GM23338 (cell line): Measurements from ENCODE around the gene TMIE. TPM values are rescaled to one million over a fixed set of nuclear protein-coding genes. Genes with fewer than 3 reads are reported as not detected.

Experiments
- ATAC-seq: fragments of 200-7000 bp; cut with Tn5 transposase; 3 replicates; pipeline ENCODE4 v1.9.1; 2020
- DNase-seq: peaks from one replicate; pipeline ENCODE4 v3.0.0-alpha.2; 2015; ENCODE audit warnings: low spot score
- H2AFZ ChIP-seq: fragments of 200-600 bp; sonication (generic); 2 replicates; pipeline ENCODE4 v1.8.0; 2016; ENCODE audit warnings: antibody characterized with exemption, mild to moderate bottlenecking, moderate library complexity
- H3F3A ChIP-seq: fragments of 200-600 bp; sonication (generic); replicated peaks from 2 replicates; pipeline ENCODE4 v1.8.0; 2017; ENCODE audit warnings: antibody characterized with exemption, mixed run types, low read depth
- H3K27ac ChIP-seq: fragments of 200-600 bp; sonication (generic); 2 replicates; pipeline ENCODE4 v1.6.1; 2016; ENCODE audit warnings: low read depth
- H3K27me3 ChIP-seq: fragments of 200-600 bp; sonication (generic); 2 replicates; pipeline ENCODE4 v1.8.0; 2016; ENCODE audit warnings: mild to moderate bottlenecking, mixed run types, moderate library complexity; ENCODE audit not compliant: insufficient read depth
- H3K36me3 ChIP-seq: fragments of 200-600 bp; sonication (generic); 2 replicates; pipeline ENCODE4 v1.8.0; 2016; ENCODE audit warnings: mild to moderate bottlenecking; ENCODE audit not compliant: insufficient read depth
- H3K4me1 ChIP-seq: fragments of 200-600 bp; sonication (generic); 2 replicates; pipeline ENCODE4 v1.8.0; 2016; ENCODE audit warnings: mild to moderate bottlenecking, moderate library complexity; ENCODE audit not compliant: insufficient read depth
- H3K4me2 ChIP-seq: fragments of 200-600 bp; sonication (generic); 2 replicates; pipeline ENCODE4 v1.7.1; 2017; ENCODE audit warnings: mixed run types
- H3K4me3 ChIP-seq: fragments of 200-600 bp; sonication (generic); 2 replicates; pipeline ENCODE4 v1.6.1; 2016; ENCODE audit warnings: mixed run types
- H3K79me2 ChIP-seq: fragments of 200-600 bp; sonication (generic); replicated peaks from 2 replicates; pipeline ENCODE4 v1.8.0; 2017; ENCODE audit warnings: mild to moderate bottlenecking; ENCODE audit not compliant: insufficient read depth
- H3K9me2 ChIP-seq: fragments of 200-600 bp; sonication (generic); 2 replicates; pipeline ENCODE4 v1.8.0; 2017; ENCODE audit not compliant: insufficient read depth
- H4K20me1 ChIP-seq: fragments of 200-600 bp; sonication (generic); replicated peaks from 2 replicates; pipeline ENCODE4 v1.8.0; 2017; ENCODE audit warnings: mild to moderate bottlenecking; ENCODE audit not compliant: insufficient read depth
- H3K27ac Mint-ChIP-seq: 2 replicates; pipeline ENCODE4 v1.8.0; 2020; ENCODE audit warnings: inconsistent platforms, mild to moderate bottlenecking, moderate library complexity, mixed read lengths
- H3K27me3 Mint-ChIP-seq: 3 replicates; pipeline ENCODE4 v1.8.0; 2022; ENCODE audit warnings: low read depth, mild to moderate bottlenecking, moderate library complexity, mixed read lengths, inconsistent platforms; ENCODE audit not compliant: insufficient read depth, poor library complexity
- H3K36me3 Mint-ChIP-seq: 3 replicates; pipeline ENCODE4 v1.8.0; 2021; ENCODE audit warnings: low read depth, mild to moderate bottlenecking, inconsistent platforms, moderate library complexity, mixed read lengths
- H3K4me1 Mint-ChIP-seq: 3 replicates; pipeline ENCODE4 v1.8.0; 2020; ENCODE audit warnings: mild to moderate bottlenecking, inconsistent platforms, mixed read lengths
- H3K4me3 Mint-ChIP-seq: 3 replicates; pipeline ENCODE4 v1.8.0; 2021; ENCODE audit warnings: moderate library complexity, mild to moderate bottlenecking, inconsistent platforms, mixed read lengths
- H3K9me3 Mint-ChIP-seq: 3 replicates; pipeline ENCODE4 v1.8.0; 2020; ENCODE audit warnings: moderate library complexity, mild to moderate bottlenecking, inconsistent platforms, mixed read lengths
- CREB1 ChIP-seq: fragments of 250-450 bp; sonication (Bioruptor Pico); IDR thresholded peaks from 2 replicates; pipeline ENCODE4 v1.5.0; 2020; ENCODE audit warnings: low read depth, mild to moderate bottlenecking, moderate library complexity
- CTCF ChIP-seq, 2 experiments: fragments of 200-600 bp in 1 of 2; sonication (generic) in 1 of 2; conservative IDR thresholded peaks; 2 replicates each; pipeline versions ENCODE4 v1.5.1 to v1.6.1; 2016 to 2017; ENCODE audit warnings: antibody characterized with exemption in 2 of 2, low read depth in 2 of 2, mild to moderate bottlenecking in 2 of 2, moderate library complexity in 1 of 2
- ETS1 ChIP-seq: IDR thresholded peaks from 2 replicates; pipeline ENCODE4 v1.6.1; 2016; ENCODE audit warnings: antibody characterized with exemption
- EZH2 ChIP-seq: fragments of 200-600 bp; sonication (generic); IDR thresholded peaks from one replicate; pipeline ENCODE4 v1.8.0; 2017; ENCODE audit warnings: antibody characterized with exemption, mild to moderate bottlenecking, low read depth; ENCODE audit not compliant: unreplicated experiment
- EZH2phosphoT487 ChIP-seq: fragments of 200-600 bp; sonication (generic); IDR thresholded peaks from one replicate; pipeline ENCODE4 v1.8.1; 2018; ENCODE audit warnings: antibody characterized with exemption; ENCODE audit not compliant: unreplicated experiment
- JUNB ChIP-seq: IDR thresholded peaks from one replicate; pipeline ENCODE4 v1.6.1; 2016; ENCODE audit warnings: antibody characterized with exemption; ENCODE audit not compliant: unreplicated experiment
- NANOG ChIP-seq: IDR thresholded peaks from 2 replicates; pipeline ENCODE4 v1.6.1; 2016; ENCODE audit warnings: antibody characterized with exemption, borderline replicate concordance
- POLR2AphosphoS5 ChIP-seq: IDR thresholded peaks from 2 replicates; pipeline ENCODE4 v1.6.1; 2016; ENCODE audit warnings: antibody characterized with exemption, low read depth
- STAT1 ChIP-seq: IDR thresholded peaks from one replicate; pipeline ENCODE4 v1.6.1; 2016; ENCODE audit warnings: antibody characterized with exemption; ENCODE audit not compliant: unreplicated experiment
- ZNF114 ChIP-seq: fragments of 250-450 bp; sonication (Bioruptor Pico); IDR thresholded peaks from 2 replicates; pipeline ENCODE4 v1.5.0; 2020; ENCODE audit warnings: mild to moderate bottlenecking, moderate library complexity
- ZNF331 ChIP-seq: fragments of 250-450 bp; sonication (Bioruptor Pico); IDR thresholded peaks from 2 replicates; pipeline ENCODE4 v1.5.0; 2020; ENCODE audit warnings: low read depth, mild to moderate bottlenecking, moderate library complexity
- polyA plus RNA-seq: library from polyadenylated mRNA; unstranded; fragments of >200 nt; fragmentation: Nextera tagmentation; extraction: Ambion mirVana; gene quantifications from 2 replicates; pipeline ENCODE4 v1.2.1, GENCODE V29; 2016
- total RNA-seq: library from RNA; depleted of rRNA; stranded (reverse); fragments of >200 nt; shearing (Covaris generic); gene quantifications from 2 replicates; pipeline ENCODE4 v1.2.3, GENCODE V29; 2014
- TF ChIP-seq, protein P1 (sequence below): fragments of 250-450 bp; sonication (Bioruptor Pico); IDR thresholded peaks from 2 replicates; pipeline ENCODE4 v1.5.0; 2020; ENCODE audit warnings: mild to moderate bottlenecking, moderate library complexity
- TF ChIP-seq, protein P2 (sequence below): IDR thresholded peaks from one replicate; pipeline ENCODE4 v1.6.1; 2018; ENCODE audit warnings: antibody characterized with exemption; ENCODE audit not compliant: unreplicated experiment

The TMIE gene
- total and polyA plus RNA-seq, 2 experiments from 2014 or later, result 0.84 to 1.2 TPM

DNA sequence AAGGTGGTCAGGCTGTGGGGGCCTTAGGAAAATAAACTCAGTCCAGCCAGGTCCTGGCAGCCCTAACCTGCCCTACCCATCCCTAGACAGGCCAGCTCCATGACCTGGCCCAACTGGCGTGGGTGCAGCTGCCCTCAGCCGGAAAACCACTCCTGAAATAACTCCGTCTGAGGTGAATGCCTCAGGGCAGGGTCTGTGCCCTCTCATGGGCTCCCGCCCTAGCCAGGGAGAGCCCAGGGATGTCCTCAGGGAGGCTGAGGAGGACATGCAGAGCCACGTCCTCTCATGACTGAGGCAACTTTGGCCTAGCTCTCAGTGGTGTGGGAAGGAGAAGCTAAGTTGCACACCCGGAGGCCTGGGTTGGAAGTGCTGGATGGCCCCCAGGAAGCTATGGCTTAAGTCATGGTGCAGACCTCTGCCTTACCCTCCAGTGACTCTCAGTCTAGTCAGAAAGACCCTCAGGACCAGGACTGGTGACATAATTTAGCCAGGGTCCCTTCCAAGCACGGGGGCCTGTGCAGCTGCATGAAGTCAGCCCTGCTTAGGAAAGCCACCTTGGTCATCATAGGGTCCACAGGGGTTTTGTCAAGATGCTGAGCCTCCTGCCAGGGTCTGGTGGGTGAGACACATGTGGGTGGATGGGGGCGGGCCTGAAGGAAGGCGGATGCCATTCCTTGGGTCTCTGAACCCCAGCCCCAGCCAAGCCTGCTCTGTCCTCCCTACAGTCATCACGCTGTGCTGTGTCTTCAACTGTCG lies 7.4 kb downstream of the TMIE start:
- ATAC-seq, result no peak
- TF ChIP-seq, protein P1, sequence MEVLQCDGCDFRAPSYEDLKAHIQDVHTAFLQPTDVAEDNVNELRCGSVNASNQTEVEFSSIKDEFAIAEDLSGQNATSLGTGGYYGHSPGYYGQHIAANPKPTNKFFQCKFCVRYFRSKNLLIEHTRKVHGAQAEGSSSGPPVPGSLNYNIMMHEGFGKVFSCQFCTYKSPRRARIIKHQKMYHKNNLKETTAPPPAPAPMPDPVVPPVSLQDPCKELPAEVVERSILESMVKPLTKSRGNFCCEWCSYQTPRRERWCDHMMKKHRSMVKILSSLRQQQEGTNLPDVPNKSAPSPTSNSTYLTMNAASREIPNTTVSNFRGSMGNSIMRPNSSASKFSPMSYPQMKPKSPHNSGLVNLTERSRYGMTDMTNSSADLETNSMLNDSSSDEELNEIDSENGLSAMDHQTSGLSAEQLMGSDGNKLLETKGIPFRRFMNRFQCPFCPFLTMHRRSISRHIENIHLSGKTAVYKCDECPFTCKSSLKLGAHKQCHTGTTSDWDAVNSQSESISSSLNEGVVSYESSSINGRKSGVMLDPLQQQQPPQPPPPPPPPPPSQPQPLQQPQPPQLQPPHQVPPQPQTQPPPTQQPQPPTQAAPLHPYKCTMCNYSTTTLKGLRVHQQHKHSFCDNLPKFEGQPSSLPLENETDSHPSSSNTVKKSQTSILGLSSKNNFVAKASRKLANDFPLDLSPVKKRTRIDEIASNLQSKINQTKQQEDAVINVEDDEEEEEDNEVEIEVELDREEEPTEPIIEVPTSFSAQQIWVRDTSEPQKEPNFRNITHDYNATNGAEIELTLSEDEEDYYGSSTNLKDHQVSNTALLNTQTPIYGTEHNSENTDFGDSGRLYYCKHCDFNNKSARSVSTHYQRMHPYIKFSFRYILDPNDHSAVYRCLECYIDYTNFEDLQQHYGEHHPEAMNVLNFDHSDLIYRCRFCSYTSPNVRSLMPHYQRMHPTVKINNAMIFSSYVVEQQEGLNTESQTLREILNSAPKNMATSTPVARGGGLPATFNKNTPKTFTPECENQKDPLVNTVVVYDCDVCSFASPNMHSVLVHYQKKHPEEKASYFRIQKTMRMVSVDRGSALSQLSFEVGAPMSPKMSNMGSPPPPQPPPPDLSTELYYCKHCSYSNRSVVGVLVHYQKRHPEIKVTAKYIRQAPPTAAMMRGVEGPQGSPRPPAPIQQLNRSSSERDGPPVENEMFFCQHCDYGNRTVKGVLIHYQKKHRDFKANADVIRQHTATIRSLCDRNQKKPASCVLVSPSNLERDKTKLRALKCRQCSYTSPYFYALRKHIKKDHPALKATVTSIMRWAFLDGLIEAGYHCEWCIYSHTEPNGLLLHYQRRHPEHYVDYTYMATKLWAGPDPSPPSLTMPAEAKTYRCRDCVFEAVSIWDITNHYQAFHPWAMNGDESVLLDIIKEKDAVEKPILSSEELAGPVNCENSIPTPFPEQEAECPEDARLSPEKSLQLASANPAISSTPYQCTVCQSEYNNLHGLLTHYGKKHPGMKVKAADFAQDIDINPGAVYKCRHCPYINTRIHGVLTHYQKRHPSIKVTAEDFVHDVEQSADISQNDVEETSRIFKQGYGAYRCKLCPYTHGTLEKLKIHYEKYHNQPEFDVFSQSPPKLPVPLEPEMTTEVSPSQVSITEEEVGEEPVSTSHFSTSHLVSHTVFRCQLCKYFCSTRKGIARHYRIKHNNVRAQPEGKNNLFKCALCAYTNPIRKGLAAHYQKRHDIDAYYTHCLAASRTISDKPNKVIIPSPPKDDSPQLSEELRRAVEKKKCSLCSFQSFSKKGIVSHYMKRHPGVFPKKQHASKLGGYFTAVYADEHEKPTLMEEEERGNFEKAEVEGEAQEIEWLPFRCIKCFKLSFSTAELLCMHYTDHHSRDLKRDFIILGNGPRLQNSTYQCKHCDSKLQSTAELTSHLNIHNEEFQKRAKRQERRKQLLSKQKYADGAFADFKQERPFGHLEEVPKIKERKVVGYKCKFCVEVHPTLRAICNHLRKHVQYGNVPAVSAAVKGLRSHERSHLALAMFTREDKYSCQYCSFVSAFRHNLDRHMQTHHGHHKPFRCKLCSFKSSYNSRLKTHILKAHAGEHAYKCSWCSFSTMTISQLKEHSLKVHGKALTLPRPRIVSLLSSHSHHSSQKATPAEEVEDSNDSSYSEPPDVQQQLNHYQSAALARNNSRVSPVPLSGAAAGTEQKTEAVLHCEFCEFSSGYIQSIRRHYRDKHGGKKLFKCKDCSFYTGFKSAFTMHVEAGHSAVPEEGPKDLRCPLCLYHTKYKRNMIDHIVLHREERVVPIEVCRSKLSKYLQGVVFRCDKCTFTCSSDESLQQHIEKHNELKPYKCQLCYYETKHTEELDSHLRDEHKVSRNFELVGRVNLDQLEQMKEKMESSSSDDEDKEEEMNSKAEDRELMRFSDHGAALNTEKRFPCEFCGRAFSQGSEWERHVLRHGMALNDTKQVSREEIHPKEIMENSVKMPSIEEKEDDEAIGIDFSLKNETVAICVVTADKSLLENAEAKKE, result no peak
- TF ChIP-seq EZH2, result no peak
- TF ChIP-seq JUNB, result no peak
- TF ChIP-seq CREB1, result no peak
- no peak for TF ChIP-seq STAT1
- TF ChIP-seq POLR2AphosphoS5, result no peak
- no peak for TF ChIP-seq NANOG
- TF ChIP-seq ZNF114 (CRISPR knock-in tag), result no peak
- TF ChIP-seq ETS1, result no peak
- no peak for TF ChIP-seq ZNF331 (CRISPR knock-in tag)
- TF ChIP-seq, protein P2, sequence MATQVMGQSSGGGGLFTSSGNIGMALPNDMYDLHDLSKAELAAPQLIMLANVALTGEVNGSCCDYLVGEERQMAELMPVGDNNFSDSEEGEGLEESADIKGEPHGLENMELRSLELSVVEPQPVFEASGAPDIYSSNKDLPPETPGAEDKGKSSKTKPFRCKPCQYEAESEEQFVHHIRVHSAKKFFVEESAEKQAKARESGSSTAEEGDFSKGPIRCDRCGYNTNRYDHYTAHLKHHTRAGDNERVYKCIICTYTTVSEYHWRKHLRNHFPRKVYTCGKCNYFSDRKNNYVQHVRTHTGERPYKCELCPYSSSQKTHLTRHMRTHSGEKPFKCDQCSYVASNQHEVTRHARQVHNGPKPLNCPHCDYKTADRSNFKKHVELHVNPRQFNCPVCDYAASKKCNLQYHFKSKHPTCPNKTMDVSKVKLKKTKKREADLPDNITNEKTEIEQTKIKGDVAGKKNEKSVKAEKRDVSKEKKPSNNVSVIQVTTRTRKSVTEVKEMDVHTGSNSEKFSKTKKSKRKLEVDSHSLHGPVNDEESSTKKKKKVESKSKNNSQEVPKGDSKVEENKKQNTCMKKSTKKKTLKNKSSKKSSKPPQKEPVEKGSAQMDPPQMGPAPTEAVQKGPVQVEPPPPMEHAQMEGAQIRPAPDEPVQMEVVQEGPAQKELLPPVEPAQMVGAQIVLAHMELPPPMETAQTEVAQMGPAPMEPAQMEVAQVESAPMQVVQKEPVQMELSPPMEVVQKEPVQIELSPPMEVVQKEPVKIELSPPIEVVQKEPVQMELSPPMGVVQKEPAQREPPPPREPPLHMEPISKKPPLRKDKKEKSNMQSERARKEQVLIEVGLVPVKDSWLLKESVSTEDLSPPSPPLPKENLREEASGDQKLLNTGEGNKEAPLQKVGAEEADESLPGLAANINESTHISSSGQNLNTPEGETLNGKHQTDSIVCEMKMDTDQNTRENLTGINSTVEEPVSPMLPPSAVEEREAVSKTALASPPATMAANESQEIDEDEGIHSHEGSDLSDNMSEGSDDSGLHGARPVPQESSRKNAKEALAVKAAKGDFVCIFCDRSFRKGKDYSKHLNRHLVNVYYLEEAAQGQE, result no peak
- TF ChIP-seq CTCF (conservative IDR thresholded peaks at IDR 0.05; ENCODE audit: low read depth in 2 of 2), result no peak
- TF ChIP-seq EZH2phosphoT487, result no peak
- DNase-seq, result no peak
- H3K4me3 Mint-ChIP-seq, result no peak overlapping the region
- no peaks in the 10 kb centered on the region for H3K9me2 ChIP-seq
- H3K4me1 Mint-ChIP-seq, result peaks cover 10% of the 10 kb centered on the region; the same call in 2 of the 3 replicates
- H3K4me1 ChIP-seq, result no peaks in the 10 kb centered on the region; the same call in 1 of the 2 replicates
- no peaks in the 10 kb centered on the region for H3F3A ChIP-seq
- H3K27me3 ChIP-seq, result no peaks in the 10 kb centered on the region
- no peak overlapping the region for H3K4me3 ChIP-seq
- H3K4me2 ChIP-seq, result no peak overlapping the region
- H3K9me3 Mint-ChIP-seq, result no peaks in the 10 kb centered on the region
- H3K79me2 ChIP-seq, result no peaks in the 10 kb centered on the region
- no peaks in the 10 kb centered on the region for H3K36me3 Mint-ChIP-seq
- no peak overlapping the region for H3K27ac ChIP-seq
- H2AFZ ChIP-seq, result no peak overlapping the region
- peaks cover 6% of the 10 kb centered on the region for H3K27me3 Mint-ChIP-seq
- H3K36me3 ChIP-seq, result no peaks in the 10 kb centered on the region
- H4K20me1 ChIP-seq, result no peaks in the 10 kb centered on the region
- H3K27ac Mint-ChIP-seq, result no peak overlapping the region
